Effector memory CD4-positive, alpha-beta T cell (primary cell): ENCODE results near the gene STEAP1.
A peak's percentile ranks its signal among the peaks of the same experiment; 100 is the strongest.
"Not testable (repeated sequence)": the region's sequence is repeated elsewhere in the genome, so short reads cannot be mapped to it uniquely, and the experiment has no call there.

Experiments
- DNase-seq, 3 donors: peaks; one replicate each; pipeline ENCODE4 v3.0.0-alpha.2; 2020
- H3K27ac ChIP-seq: 2 replicates; pipeline ENCODE4 v1.7.0; 2013; ENCODE audit warnings: mild to moderate bottlenecking, low read length, moderate library complexity; ENCODE audit not compliant: insufficient read depth, poor library complexity, severe bottlenecking
- H3K27me3 ChIP-seq: replicated peaks from 2 replicates; pipeline ENCODE4 v1.7.0; 2013; ENCODE audit warnings: mild to moderate bottlenecking, low read length; ENCODE audit not compliant: insufficient read depth, control insufficient read depth, poor library complexity, severe bottlenecking
- H3K36me3 ChIP-seq: 2 replicates; pipeline ENCODE4 v1.7.0; 2013; ENCODE audit warnings: mild to moderate bottlenecking, low read length, moderate library complexity; ENCODE audit not compliant: control insufficient read depth, insufficient read depth
- H3K4me1 ChIP-seq: 2 replicates; pipeline ENCODE4 v1.7.0; 2013; ENCODE audit warnings: low read length, mild to moderate bottlenecking; ENCODE audit not compliant: control insufficient read depth, insufficient read depth, poor library complexity, severe bottlenecking
- H3K4me3 ChIP-seq: 2 replicates; pipeline ENCODE4 v1.7.0; 2013; ENCODE audit warnings: low read length, low read depth, mild to moderate bottlenecking; ENCODE audit not compliant: insufficient read depth, poor library complexity, severe bottlenecking
- H3K9me3 ChIP-seq: 2 replicates; pipeline ENCODE4 v1.7.0; 2013; ENCODE audit warnings: mild to moderate bottlenecking, low read length, moderate library complexity; ENCODE audit not compliant: control insufficient read depth
- total RNA-seq, 3 donors: gene quantifications; one replicate each; lab custom pipeline; 2026; lab: John Stamatoyannopoulos, UW

The STEAP1 gene
- 0 reads per million in 3 donors for total RNA-seq

DNA sequence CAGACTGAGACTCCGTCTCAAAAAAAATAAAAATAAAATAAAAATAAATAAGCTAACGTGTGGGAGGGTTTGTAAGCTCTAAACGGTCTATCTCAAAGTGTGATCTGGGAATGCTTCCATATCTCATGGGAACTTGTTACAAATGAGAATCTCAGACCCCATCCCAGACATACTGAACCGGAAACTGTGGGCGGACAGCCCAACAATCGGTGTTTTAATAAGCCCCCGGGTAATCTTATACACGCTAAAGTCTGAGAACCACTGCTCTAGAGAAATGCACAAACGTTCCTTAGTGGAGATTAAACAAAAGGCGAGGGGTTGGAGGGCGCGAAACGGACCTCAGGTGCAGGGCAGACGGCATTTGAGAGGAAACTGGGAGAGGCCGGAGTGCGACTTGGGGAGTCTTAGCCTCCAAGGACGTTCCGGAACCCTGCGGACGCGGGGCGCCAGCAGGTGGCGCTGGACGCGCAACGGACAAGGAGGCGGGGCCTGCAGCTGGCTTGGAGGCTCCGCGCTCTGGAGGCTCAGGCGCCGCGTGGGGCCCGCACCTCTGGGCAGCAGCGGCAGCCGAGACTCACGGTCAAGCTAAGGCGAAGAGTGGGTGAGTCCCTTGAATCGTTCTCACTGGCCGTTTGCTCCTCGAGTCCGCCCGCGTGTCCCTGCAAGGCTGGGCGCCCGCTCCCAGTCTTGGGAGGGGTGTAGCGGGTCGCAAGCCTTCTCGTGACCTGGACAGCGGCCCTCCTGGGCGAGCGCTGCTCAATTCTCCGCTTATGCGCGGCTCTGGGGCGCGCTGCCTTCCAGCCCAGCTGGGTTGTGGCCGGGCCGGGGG, at the start of gene STEAP1:
TSS of gene STEAP1 (plus strand) at position 527 of the 829 bp plus-strand sequence. CDS start 5,320 bp downstream, outside the sequence.
- not testable (repeated sequence) for H3K36me3 ChIP-seq, H3K27me3 ChIP-seq, H3K27ac ChIP-seq, H3K9me3 ChIP-seq, H3K4me1 ChIP-seq
- peak; percentile 64 to 72 (median 66) for DNase-seq
- H3K4me3 ChIP-seq = peak within 1 kb of the TSS; percentile 51

DNA sequence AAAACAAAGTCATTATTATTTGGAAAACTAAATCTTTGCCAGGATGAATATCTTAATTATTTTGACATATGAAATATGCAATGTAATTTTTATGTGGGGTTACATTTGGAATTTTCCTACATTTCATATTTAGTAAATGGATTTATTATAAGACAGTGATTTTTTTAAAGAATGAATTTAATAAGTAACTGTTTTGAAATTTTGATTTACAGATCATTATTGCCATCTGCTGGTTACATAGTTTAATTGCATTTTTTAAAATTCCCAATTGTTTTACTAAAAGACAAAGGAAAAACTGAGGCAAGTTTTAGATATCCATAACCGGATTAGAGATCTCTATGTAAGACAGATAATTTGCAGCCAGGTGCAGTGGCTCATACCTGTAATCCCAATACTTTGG, 39.3 kb upstream of the STEAP1 start:
- H3K9me3 ChIP-seq, H3K4me1 ChIP-seq, H3K27ac ChIP-seq, H3K4me3 ChIP-seq, H3K27me3 ChIP-seq, H3K36me3 ChIP-seq, DNase-seq: not testable (repeated sequence)

DNA sequence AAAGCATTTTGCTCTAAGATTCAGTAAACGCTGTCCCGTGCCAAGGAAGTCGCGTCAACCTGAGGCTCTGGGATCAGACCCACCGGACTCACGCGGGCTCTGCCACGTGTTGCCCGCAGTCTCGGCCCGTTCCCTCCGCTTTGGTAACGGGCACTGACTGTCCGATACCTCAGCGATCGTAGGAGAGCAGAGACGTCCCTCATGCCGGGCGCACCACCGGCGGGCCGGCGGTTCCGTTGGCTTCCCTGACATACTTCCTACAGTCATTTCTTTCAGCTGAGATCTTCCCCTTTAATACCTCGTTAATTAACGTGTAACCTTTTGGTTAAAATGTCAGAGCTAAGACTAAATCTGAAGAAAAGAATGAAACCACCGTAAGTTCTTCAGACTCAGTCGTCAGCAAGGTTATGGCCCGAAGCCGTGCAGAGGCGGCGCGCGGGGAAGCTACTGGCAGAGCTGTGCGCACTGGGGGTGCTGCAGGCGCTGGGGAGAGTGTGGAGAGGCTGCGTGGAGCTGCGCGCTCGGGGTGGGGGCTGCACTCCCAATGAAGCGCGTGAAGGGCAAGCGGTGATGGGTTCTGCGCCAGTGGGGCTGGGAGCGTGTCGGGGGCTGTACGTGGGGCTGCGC, 35.6 kb upstream of the STEAP1 start:
- not testable (repeated sequence) for H3K36me3 ChIP-seq, DNase-seq, H3K27ac ChIP-seq, H3K27me3 ChIP-seq, H3K4me1 ChIP-seq, H3K9me3 ChIP-seq, H3K4me3 ChIP-seq

DNA sequence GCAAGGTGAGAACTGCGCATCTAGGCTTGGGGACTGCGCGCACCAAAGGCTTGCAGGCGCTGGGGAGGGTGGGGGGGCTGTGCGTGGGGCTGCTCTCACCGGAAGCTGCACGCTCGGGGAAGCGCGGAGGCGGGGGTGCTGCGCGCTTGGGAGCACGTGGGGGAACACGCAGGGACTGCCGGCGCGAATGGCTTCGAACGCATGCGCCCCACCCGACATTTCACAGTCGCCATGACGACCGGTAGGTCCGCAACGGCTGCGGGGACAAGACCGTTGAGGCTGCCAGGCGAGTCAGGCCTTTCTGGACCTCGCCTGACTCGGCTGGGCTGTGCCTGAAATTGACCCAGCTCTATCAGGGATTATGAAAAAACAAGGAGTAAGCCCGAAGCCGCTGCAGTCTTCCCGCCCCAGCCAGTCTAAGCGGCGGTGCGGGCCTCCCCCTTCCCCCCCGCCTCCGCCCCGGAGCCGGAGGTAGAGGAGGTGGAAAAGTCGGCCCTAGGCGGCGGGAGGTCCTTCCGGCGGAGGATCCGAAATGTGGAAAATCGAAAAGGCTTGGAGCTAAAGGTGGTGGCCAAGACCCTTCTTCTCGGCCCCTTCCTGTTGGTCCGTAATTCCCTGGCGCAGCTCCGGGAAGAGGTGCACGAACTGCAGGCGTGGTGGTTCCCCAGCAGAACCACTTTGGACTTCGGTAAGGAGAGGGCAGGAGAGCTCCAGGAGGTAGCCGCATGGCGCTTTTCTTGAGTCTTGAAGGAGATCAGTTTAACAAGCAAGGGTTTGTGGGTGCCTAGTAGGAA, 34.9 kb upstream of the STEAP1 start:
- no peak overlapping the region for H3K27ac ChIP-seq
- no peaks in the 10 kb centered on the region for H3K9me3 ChIP-seq
- H3K4me3 ChIP-seq = no peak overlapping the region
- H3K36me3 ChIP-seq = no peaks in the 10 kb centered on the region
- H3K27me3 ChIP-seq = no peaks in the 10 kb centered on the region
- H3K4me1 ChIP-seq = no peaks in the 10 kb centered on the region
- no peak for DNase-seq

DNA sequence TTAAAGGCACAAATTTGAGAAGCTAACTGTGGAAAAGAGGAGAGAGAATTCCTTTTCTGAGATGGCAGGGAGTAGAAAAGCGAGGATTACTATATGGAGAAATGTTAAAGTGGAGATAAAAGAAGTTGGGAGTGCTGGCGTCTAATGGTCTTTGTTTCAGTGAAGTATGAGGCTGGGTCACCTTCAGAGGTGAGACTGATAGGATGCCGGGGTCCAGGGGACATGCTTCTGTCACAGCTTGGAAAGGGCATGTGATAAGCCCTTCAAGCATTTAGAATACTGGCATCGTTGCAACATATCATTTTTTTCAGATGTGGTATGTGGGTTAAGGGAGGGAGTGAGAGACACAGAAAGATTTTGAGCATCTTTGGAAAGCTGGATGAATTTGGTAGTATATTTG, 34.1 kb upstream of the STEAP1 start:
- H3K9me3 ChIP-seq, H3K4me1 ChIP-seq, H3K36me3 ChIP-seq, H3K27me3 ChIP-seq, H3K27ac ChIP-seq, DNase-seq, H3K4me3 ChIP-seq: not testable (repeated sequence)

DNA sequence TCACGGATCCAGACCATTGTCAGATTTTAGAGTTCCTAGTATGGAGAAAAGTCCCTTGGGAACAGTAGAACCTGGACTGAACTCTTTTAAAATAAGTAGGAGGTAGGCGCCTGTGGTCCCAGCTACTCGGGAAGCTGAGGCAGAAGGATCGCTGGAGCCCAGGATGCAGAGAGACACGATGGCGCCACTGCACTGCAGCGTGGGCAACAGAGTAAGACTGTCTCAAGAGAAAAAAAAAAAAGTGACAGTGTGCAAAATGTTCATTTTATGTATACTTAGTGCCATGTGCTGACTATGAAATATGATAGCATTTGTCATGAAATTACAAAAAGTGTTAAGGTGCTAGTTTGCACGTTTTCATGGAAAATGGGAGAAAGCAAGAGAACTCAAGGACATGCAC, 22.5 kb upstream of the STEAP1 start:
- not testable (repeated sequence) for H3K36me3 ChIP-seq, H3K27ac ChIP-seq, DNase-seq, H3K4me3 ChIP-seq, H3K4me1 ChIP-seq, H3K27me3 ChIP-seq, H3K9me3 ChIP-seq

DNA sequence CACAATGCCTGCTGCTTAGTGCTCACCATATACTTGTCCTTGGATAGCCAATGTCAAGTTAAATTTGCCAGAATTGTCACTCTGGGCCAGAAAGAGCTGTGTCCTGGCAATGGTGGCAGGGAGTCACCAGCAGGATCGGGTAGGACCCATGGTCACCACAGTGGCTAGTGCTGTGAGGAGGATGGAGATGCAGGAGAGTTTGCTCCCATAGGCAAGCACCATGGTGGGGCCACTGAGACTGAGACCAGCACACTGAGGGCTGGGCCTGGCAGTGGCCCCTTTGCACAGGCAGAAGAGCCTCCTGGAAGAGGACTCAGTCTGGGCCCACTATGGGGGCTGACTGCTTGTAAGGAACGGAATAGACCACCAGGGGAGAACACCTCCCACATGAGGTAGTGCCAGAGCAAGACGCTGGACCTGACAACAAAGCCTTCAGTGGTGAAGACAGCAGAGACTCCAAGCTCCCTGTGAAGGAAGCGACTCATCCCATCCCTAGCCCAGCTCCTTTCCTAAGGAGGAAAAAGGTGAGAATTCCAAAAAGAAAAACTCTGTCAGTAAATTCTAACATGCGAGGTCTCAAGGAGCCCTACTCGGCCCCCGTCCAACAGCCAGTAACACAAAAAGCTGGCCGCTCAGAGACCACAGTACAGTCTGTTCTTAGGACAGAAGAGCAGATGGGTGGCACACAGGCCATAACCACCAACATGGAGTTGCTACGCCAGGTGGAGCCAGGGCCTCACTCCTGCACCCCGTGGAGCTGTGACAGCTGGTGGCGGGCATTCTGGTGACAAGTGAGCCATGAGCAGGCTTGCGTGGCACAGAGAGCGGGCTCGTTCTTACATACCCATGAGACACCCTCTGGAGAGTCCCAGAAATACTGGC, 6.9 kb upstream of the STEAP1 start:
- H3K4me1 ChIP-seq, H3K9me3 ChIP-seq, H3K27ac ChIP-seq, H3K36me3 ChIP-seq, H3K27me3 ChIP-seq, H3K4me3 ChIP-seq, DNase-seq: not testable (repeated sequence)

DNA sequence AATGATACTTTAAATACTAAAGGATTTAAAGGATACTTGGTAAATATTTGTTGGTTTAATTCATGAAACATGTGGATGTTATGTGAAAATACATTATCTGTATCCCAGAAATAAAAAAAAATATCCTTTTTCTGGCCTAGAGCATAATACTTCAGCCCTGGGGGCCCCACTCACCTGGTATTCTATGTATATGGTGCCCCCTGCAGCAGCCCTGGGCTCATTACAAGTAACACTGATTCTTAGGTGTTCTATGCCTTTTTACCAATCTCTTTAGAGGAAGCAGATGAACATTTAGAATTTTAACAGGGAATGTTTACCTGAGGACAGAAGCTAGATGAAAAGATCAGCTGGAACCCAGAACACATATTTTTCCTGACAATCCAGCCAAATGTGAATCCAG, 4.8 kb upstream of the STEAP1 start:
- not testable (repeated sequence) for H3K4me3 ChIP-seq, H3K36me3 ChIP-seq, H3K9me3 ChIP-seq, H3K4me1 ChIP-seq, DNase-seq, H3K27ac ChIP-seq, H3K27me3 ChIP-seq

DNA sequence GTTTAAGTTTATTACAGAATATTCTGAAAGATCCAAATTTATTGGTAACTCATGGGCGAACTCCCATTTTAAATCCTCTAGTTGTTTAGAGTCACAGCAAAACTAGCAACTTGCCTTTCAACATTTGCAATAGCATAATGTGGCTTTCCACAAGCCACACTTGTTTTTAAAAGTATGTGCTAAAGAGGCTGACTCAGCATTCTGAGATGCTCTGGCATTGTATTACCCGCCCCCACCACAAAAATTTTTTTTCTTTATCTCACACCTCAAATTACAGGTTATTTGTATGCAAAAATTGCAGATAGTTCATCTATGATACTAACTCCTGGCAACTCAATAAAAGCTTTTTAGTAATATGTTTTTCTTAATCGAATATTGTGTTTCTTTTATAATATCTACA, 2.4 kb upstream of the STEAP1 start:
- not testable (repeated sequence) for DNase-seq, H3K27me3 ChIP-seq, H3K36me3 ChIP-seq, H3K4me1 ChIP-seq, H3K4me3 ChIP-seq, H3K9me3 ChIP-seq, H3K27ac ChIP-seq
